Activated CD4-positive, alpha-beta T cell treated with anti-CD3 and anti-CD28 coated beads, Interleukin-2, amount 50 U/mL, for 48 hours (primary cell): Measurements from ENCODE around the gene RIN2.

ENCODE experiments used
- DNase-seq, 2 experiments: peaks; one replicate each; pipeline ENCODE4 v3.0.0-alpha.2; 2020

The RIN2 gene

DNA sequence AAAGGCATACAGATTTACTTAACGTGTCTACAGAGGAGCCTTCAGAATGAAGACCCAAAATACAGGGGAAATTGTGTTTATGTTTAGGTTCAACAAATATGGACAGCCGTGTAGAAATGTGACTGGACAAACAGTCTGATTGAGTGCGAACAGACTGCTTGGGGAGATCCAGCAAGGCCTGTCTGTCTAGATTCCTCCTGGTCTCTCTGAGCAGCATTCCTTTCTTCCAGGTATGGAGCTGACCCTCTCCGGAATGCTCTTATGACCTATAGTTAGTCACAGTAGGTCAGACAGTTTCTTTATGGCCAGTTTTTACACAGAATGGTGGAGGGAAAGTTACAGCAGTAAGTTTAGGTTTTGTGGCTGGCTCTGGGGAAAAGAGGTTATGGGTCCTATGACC lies 9.0 kb downstream of the RIN2 start:
- DNase-seq = no peak

- no peak for DNase-seq
These were observed 10.3 kb downstream of the RIN2 start for GRCh38 chr20:19768325-19768842.

GRCh38 chr20:19769507-19769906 lies 11.4 kb downstream of the RIN2 start:
- DNase-seq = no peak

DNA sequence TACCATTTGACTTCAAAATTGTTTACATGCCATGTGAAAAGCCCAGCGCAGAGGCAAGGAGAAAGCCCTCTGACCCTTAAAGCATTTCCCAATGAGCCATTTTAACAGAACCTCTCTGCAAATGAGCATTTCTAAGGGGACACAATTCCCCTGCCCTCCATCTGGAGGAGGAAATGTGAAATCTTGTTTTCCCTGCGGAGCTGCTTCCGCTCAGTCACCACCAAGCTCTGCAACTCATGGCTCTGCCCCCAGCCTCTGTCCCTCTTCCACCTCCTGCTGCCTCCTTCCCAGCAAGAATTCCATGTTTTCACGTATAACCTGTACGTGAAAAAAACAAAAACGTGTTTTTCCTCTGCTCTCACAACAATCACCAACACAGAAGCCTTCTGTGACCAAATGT lies 12.3 kb downstream of the RIN2 start:
- DNase-seq = no peak

DNA sequence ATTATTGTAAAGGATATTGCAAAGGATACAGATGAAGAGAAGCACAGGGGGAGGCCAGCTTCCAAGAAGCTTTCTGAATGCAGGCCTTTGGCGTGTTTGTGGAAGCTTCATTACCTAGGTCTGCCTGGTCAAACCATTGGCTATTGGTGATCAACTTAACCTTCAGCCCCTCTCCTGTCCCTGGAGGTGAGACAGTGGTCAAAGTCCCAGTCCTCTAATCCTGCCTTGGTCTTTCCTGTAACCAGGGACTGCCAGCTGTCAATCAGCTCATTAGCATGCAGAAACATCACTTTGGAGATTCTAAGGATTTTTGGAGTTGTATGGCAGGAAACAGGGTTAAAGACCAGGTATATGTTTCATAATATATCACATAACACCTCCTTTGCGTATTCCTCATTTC lies 13.0 kb downstream of the RIN2 start:
- DNase-seq = no peak

- no peak for DNase-seq
These were observed 15.4 kb downstream of the RIN2 start for GRCh38 chr20:19773471-19773870.

DNA sequence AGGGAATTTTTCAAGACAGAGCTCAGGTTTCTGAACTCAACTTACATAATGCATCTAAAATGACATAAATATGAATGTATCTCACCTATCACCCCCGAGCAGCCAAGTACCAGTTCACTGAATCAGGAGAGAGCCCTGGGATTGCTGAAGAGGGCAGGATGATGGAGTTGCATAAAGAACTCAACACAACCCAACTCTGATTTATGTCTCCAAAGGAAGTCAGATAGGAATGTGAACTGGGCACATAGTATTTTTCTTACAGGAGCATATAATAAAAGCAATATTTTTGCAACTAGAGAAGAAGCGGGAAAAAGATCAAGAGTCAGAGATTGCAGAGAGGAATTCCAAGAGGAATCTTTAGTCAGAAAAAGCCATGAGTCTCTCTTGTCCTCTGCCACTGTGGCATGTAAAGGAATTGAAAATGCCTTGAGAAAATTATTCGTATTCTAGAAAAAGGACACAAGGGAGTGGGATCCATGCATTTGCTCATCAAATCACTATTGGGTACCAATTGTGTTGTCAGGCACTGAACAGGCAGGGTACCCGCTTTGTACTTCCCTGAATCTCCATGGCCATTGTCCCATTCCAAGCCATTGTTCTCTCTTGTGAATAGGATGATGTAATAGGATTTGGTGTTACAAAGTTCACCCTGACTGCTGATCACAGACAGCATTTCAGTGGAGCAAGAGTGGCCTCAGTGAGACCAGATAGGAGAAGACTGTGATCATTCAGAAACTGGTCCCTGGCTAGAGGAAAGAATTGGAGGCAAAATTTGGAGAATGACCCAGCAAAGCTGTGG lies 16.3 kb downstream of the RIN2 start:
- DNase-seq = no peak

DNA sequence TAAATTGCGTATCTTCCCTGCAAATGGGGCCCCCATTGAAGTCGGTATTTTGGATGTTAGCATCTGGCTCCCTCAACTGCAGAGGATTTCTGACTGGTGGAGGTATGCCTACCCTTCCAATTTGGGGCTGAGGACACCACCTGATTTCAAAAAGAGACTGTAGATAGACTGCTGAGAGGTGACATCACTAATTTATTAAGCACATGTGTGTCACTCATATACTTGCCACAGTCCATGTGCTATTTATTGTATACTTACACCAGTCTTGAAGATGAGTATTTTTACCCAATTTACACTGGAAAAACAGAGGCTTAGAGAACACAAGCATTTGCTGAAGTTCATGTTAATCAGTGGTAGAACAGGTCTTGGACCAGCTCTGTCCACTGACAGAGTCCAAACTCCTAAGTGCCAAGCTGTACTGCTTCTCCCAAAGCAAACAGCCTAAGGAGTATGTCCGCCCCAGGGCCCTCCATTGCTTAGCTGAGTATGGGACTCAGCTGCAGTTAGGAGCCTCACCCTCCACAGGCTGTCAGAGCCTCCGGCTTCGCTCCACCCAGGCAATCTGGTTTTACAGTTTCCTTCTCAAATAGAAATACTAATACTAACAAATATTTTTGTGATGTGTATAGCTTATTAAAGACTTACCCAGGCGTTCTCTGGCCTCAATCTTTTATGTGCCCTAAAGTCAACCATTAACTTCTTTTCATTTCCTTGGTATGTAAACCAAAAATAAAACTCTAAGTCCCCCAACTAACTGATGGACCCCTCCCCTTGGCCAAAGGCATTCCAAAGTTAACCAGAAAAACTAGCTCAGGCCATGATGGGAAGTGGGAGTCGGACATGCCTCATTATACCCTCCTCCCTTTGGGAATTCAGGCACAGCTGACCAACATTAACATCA lies 17.5 kb downstream of the RIN2 start:
- no peak for DNase-seq

GRCh38 chr20:19777315-19777714 lies 19.3 kb downstream of the RIN2 start:
- DNase-seq = no peak

- DNase-seq = no peak
These were observed 19.9 kb downstream of the RIN2 start for GRCh38 chr20:19777981-19778380.

DNA sequence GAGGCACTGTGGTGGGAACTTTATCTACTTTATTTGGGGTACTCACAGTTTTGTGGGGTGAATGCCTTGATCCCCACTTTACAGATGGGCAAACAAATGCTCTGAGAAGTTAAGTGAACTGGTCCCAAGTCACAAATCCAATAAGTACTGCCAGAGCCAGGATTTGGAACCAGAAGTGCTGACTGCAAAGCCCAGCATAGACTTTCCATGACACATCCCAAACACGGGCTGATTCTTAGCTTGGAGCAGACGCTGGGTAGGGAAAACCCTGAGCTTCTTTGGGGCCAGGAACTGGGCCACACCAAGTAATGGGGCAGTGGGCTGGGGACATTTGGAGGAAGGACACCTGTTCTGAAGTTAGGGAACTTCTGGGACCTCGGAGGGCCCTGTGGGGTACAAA lies 20.3 kb downstream of the RIN2 start:
- no peak for DNase-seq

DNA sequence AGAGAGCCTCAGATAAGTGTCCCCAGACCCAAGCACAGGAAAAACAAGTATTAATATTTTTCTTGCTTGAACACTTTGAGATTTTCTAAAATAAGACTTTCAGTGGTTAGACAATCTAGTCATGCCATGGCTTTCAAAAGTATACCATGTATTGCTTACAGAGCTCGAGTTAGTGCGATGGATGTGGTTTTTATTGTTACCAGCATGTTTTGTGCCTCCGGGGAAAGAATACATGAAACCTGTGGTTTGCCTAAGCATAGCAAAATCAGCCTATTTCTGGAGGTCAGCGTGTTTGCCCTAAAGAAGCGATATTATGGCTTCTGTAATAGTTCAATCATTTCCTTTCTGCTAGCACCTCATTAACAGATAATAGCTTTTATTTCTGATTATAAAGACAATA lies 21.6 kb downstream of the RIN2 start:
- no peak for DNase-seq

DNA sequence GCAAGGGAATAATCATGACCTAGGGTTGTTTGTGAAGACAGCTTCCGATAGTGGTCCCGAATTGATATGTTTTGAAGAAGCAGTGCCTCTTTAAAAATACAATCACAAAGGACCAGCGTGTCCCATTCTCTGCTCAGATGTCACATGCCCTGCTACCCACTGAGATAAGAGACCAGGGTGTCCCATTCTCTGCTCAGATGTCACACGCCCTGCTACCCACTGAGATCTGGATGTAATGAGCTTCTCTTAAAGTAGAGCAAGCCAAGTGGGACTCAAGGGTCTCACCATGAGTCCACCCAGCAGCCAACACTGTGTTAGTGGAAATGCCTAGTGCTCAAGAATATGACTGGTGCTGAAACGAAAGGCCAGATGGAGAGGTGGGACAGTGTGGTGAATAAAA lies 22.2 kb downstream of the RIN2 start:
- DNase-seq = no peak

DNA sequence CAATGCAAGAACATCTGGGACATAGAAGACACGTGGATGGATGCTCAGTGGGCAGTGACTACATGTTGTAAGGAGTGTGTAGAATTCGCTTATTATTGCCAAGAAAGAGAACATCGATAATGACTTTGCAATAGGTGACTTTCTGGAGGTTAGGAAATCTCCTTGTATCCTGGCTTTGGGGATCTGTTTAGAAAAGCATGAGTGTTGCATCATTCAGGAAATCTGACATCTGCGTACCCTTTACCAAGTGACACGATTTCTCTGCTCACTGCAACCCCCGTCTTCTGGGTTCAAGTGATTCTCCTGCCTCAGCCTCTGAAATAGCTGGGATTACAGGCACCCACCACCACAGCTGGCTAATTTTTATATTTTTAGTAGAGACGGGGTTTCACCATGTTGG lies 23.2 kb downstream of the RIN2 start:
- DNase-seq = no peak

DNA sequence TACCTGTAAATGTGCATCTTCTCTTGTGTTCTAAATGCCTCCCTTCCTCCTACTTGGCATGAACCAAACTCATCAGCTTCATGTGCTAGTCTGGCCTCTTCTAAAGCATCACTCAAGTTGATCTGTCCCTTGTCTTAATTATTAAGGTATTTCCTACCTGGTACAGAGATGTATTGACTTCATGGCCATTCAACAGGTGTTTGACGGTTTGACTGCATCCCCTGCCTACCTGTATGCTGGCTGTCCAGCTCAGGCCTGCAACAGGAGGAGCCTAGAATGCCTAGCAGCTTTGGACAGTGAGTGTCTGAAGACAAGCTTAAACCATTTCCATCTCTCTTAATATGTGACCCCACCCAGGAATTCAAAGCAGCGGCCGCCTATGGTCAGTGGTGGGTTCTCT lies 24.6 kb downstream of the RIN2 start:
- DNase-seq = no peak

DNA sequence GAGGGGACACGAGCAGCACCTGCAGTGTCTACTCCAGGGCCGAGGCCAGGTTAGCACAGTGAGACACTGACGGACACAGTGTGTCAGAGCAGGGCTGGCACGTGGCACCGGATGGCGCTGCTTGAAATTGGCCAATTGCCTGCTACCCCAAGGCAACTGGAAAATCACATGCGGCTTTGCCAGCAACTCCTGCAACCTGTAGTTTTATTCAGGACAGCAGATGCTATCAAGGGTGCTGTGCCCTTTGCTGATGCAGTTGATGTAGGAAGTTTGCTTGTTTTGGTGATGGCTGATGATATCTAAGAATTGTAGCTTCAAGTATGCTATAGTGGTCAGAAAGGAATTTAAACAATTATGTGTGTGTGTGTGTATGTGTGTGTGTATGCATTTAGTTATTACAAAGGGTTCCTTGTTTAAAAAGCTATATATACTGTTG lies 25.9 kb downstream of the RIN2 start:
- no peak for DNase-seq

GRCh38 chr20:19784511-19785172 lies 26.6 kb downstream of the RIN2 start:
- peak; percentile 17 to 38 for DNase-seq

- no peak for DNase-seq
These were observed 27.3 kb downstream of the RIN2 start for GRCh38 chr20:19785173-19785982.

GRCh38 chr20:19785983-19786285 lies 27.9 kb downstream of the RIN2 start:
- DNase-seq = no peak

GRCh38 chr20:19786311-19786710 lies 28.3 kb downstream of the RIN2 start:
- DNase-seq = no peak

- no peak for DNase-seq
These were observed 29.3 kb downstream of the RIN2 start for GRCh38 chr20:19787366-19787765.

DNA sequence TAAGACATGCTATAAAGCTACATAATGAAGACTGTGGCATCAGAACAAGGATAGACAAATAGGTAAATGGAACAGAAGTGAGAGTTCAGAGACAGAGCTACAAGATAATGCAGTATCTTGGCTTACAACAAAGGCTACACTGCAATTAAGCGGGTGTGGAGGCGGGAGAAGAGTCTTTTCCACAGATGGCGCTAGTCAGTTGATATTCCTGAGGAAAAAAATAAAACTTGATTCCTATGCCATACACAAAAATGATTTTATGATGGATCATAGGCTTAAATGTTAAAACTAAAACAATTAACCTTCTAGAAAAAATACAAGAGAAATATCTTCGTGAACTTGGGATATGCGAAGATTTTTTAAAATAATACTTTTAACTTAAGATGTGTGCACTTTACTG lies 31.0 kb downstream of the RIN2 start:
- no peak for DNase-seq

GRCh38 chr20:19789446-19789845 lies 31.4 kb downstream of the RIN2 start:
- no peak for DNase-seq
